H1 (cell line): ENCODE results near the gene LTBP4. TPM values are rescaled to one million over a fixed set of nuclear protein-coding genes. Genes with fewer than 3 reads are reported as not detected.

Source experiments
- CTCF ChIA-PET: fragments of 300-600 bp; sonication (Branson Sonifier 250); formaldehyde crosslinking; loops from one replicate; lab custom pipeline; 2021; ENCODE audit not compliant: partially characterized antibody; lab: Charles Lee
- POLR2A ChIA-PET: fragments of 300-600 bp; sonication (Branson Sonifier 250); formaldehyde crosslinking; loops from one replicate; lab custom pipeline; 2021; ENCODE audit warnings: inconsistent platforms; ENCODE audit not compliant: partially characterized antibody; lab: Charles Lee
- DNase-seq, 2 experiments: peaks; one replicate each; pipeline versions ENCODE4 v3.0.0 to v3.0.0-alpha.2; 2010 to 2022; ENCODE audit warnings: low spot score in 2 of 2, low read depth in 1 of 2, mixed read lengths in 1 of 2
- FAIRE-seq: peaks from 2 replicates; lab custom pipeline; 2011; peaks lifted over from hg19 to GRCh38; lab: Jason Lieb, UNC
- H2AFZ ChIP-seq: 2 replicates; pipeline ENCODE4 v1.8.1; 2012; ENCODE audit warnings: low read length, inconsistent platforms
- H2AK5ac ChIP-seq: 2 replicates; pipeline ENCODE4 v1.6.1; 2013; ENCODE audit warnings: low read depth, low read length
- H2BK120ac ChIP-seq: replicated peaks from 2 replicates; pipeline ENCODE3; 2013; ENCODE audit warnings: low read depth, low read length, inconsistent platforms
- H2BK12ac ChIP-seq: 2 replicates; pipeline ENCODE4 v1.6.1; 2013; ENCODE audit warnings: low read depth, low read length
- H2BK15ac ChIP-seq: 2 replicates; pipeline ENCODE4 v1.6.1; 2013; ENCODE audit warnings: low read length
- H2BK20ac ChIP-seq: 2 replicates; pipeline ENCODE4 v1.6.1; 2013; ENCODE audit warnings: low read length
- H2BK5ac ChIP-seq: 2 replicates; pipeline ENCODE4 v1.6.1; 2013; ENCODE audit warnings: low read depth, low read length
- H3K14ac ChIP-seq: 2 replicates; pipeline ENCODE4 v1.6.1; 2013; ENCODE audit warnings: inconsistent platforms; ENCODE audit not compliant: insufficient read length
- H3K18ac ChIP-seq: 2 replicates; pipeline ENCODE4 v1.6.1; 2013; ENCODE audit warnings: low read length; ENCODE audit errors: extremely low read depth
- H3K23ac ChIP-seq: 2 replicates; pipeline ENCODE4 v1.6.1; 2013; ENCODE audit warnings: inconsistent platforms; ENCODE audit not compliant: insufficient read length
- H3K23me2 ChIP-seq: 2 replicates; pipeline ENCODE4 v1.6.1; 2013; ENCODE audit warnings: low read depth, low read length
- H3K27ac ChIP-seq: 2 replicates; pipeline ENCODE4 v1.6.1; 2011; ENCODE audit warnings: low read depth, low read length, inconsistent platforms
- H3K27me3 ChIP-seq, 4 experiments: replicated peaks in 1 of 4; 1 replicate in 1 of 4; 2 replicates in 3 of 4; pipeline versions ENCODE4 v1.6.1 to v1.8.1; 2011 to 2013; ENCODE audit warnings: low read length in 3 of 4, mild to moderate bottlenecking in 3 of 4, inconsistent platforms in 2 of 4, mixed read lengths in 2 of 4, moderate library complexity in 1 of 4; ENCODE audit not compliant: control insufficient read depth in 3 of 4, insufficient read depth in 3 of 4; ENCODE audit errors: extremely low read depth in 1 of 4
- H3K36me3 ChIP-seq, 4 experiments: 2 replicates each; pipeline versions ENCODE4 v1.6.1 to v1.8.1; 2011 to 2013; ENCODE audit warnings: mild to moderate bottlenecking in 4 of 4, low read length in 3 of 4, moderate library complexity in 2 of 4, control low read depth in 1 of 4, inconsistent platforms in 1 of 4; ENCODE audit not compliant: insufficient read depth in 4 of 4, control insufficient read depth in 2 of 4
- H3K4ac ChIP-seq: replicated peaks from 2 replicates; pipeline ENCODE3; 2013; ENCODE audit warnings: low read length, low read depth, mixed read lengths, inconsistent platforms; ENCODE audit not compliant: insufficient read length
- H3K4me1 ChIP-seq, 4 experiments: replicated peaks in 1 of 4; 1 replicate in 1 of 4; 2 replicates in 3 of 4; pipeline versions ENCODE4 v1.6.1 to v1.8.1; 2011 to 2013; ENCODE audit warnings: low read length in 3 of 4, inconsistent platforms in 2 of 4, mixed read lengths in 1 of 4; ENCODE audit not compliant: insufficient read depth in 4 of 4, control insufficient read depth in 3 of 4
- H3K4me2 ChIP-seq, 2 experiments: 2 replicates each; pipeline versions ENCODE4 v1.6.1 to v1.8.1; 2011 to 2013; ENCODE audit warnings: low read depth in 2 of 2, low read length in 2 of 2, control low read depth in 1 of 2, inconsistent platforms in 1 of 2, mild to moderate bottlenecking in 1 of 2; ENCODE audit not compliant: insufficient read depth in 1 of 2
- H3K4me3 ChIP-seq, 4 experiments: fragments of 200-600, 300-600 bp in 1 of 4; sonication (generic), shearing (Covaris generic), sonication (Bioruptor Twin) in 1 of 4; 2 replicates each; pipeline versions ENCODE4 v1.5.1 to v1.8.1; 2011 to 2016; ENCODE audit warnings: low read length in 4 of 4, low read depth in 3 of 4, control low read depth in 2 of 4, inconsistent platforms in 2 of 4, mild to moderate bottlenecking in 2 of 4, mixed read lengths in 1 of 4, moderate library complexity in 1 of 4; ENCODE audit not compliant: insufficient read depth in 2 of 4; ENCODE audit errors: extremely low read depth in 1 of 4
- H3K56ac ChIP-seq: replicated peaks from 2 replicates; pipeline ENCODE3; 2013; ENCODE audit warnings: low read depth, mild to moderate bottlenecking, mixed read lengths, low read length, inconsistent platforms; ENCODE audit not compliant: insufficient read length
- H3K79me1 ChIP-seq: 2 replicates; pipeline ENCODE4 v1.6.1; 2013; ENCODE audit warnings: low read depth, low read length, control low read depth
- H3K79me2 ChIP-seq, 2 experiments: 2 replicates each; pipeline versions ENCODE4 v1.6.1 to v1.8.1; 2012 to 2013; ENCODE audit warnings: low read length in 2 of 2, mild to moderate bottlenecking in 2 of 2, inconsistent platforms in 1 of 2; ENCODE audit not compliant: insufficient read depth in 2 of 2, control insufficient read depth in 1 of 2
- H3K9ac ChIP-seq, 4 experiments: replicated peaks in 1 of 4; 1 replicate in 1 of 4; 2 replicates in 3 of 4; pipeline versions ENCODE4 v1.6.1 to v1.8.1; 2011 to 2013; ENCODE audit warnings: low read depth in 3 of 4, low read length in 3 of 4, control low read depth in 2 of 4, mild to moderate bottlenecking in 2 of 4, moderate library complexity in 2 of 4, inconsistent platforms in 1 of 4; ENCODE audit errors: extremely low read depth in 1 of 4
- H3K9me3 ChIP-seq, 2 experiments: 2 replicates each; pipeline versions ENCODE4 v1.6.1 to v1.8.1; 2012 to 2013; ENCODE audit warnings: mild to moderate bottlenecking in 2 of 2, moderate library complexity in 2 of 2, control low read depth in 1 of 2, inconsistent platforms in 1 of 2, low read depth in 1 of 2, low read length in 1 of 2, mixed read lengths in 1 of 2; ENCODE audit not compliant: insufficient read depth in 2 of 2
- H4K20me1 ChIP-seq, 2 experiments: replicated peaks in 1 of 2; 2 replicates each; pipeline versions ENCODE3 to v1.8.1; 2011 to 2013; ENCODE audit warnings: inconsistent platforms in 2 of 2, low read length in 2 of 2, mild to moderate bottlenecking in 1 of 2; ENCODE audit not compliant: insufficient read depth in 2 of 2, control insufficient read depth in 1 of 2
- H4K5ac ChIP-seq: 2 replicates; pipeline ENCODE4 v1.6.1; 2013; ENCODE audit warnings: low read length, low read depth, mixed read lengths, inconsistent platforms; ENCODE audit not compliant: insufficient read length
- H4K8ac ChIP-seq: 2 replicates; pipeline ENCODE4 v1.8.0; 2013; ENCODE audit warnings: mild to moderate bottlenecking, moderate library complexity, low read length, inconsistent platforms; ENCODE audit not compliant: insufficient read depth; ENCODE audit errors: extremely low read depth
- H4K91ac ChIP-seq: replicated peaks from 2 replicates; pipeline ENCODE3; 2013; ENCODE audit warnings: low read length, mixed read lengths, inconsistent platforms; ENCODE audit not compliant: insufficient read length
- BRCA1 ChIP-seq: IDR thresholded peaks from 2 replicates; pipeline ENCODE4 v1.6.1; 2012; ENCODE audit warnings: low read depth, low read length, improper control_type of control experiment
- CTBP2 ChIP-seq: IDR thresholded peaks from 2 replicates; pipeline ENCODE4 v1.7.0; 2011; ENCODE audit warnings: borderline replicate concordance, mild to moderate bottlenecking, moderate library complexity, mixed read lengths, low read length; ENCODE audit not compliant: insufficient read depth, insufficient read length
- EZH2 ChIP-seq: fragments of 200-600 bp; sonication (generic); IDR thresholded peaks from 2 replicates; pipeline ENCODE4 v1.7.1; 2012; ENCODE audit warnings: low read depth, mild to moderate bottlenecking, moderate library complexity, low read length, inconsistent platforms; ENCODE audit not compliant: severe bottlenecking
- GABPA ChIP-seq: IDR thresholded peaks from 2 replicates; pipeline ENCODE4 v1.6.1; 2011; ENCODE audit warnings: mild to moderate bottlenecking, low read length, moderate library complexity, borderline replicate concordance; ENCODE audit not compliant: insufficient read depth
- HDAC6 ChIP-seq: IDR thresholded peaks from one replicate; pipeline ENCODE4 v1.7.1; 2012; ENCODE audit warnings: low read depth, mild to moderate bottlenecking, inconsistent platforms, low read length, moderate library complexity
- WGBS, 2 experiments: shearing (Covaris generic) in 1 of 2; methylation state at CpG; one replicate each; pipeline versions ENCODE4 v1.1.6 to v1.1.7; 2013 to 2015; ENCODE audit warnings: low lambda C conversion rate in 2 of 2, mixed read lengths in 2 of 2, inconsistent platforms in 1 of 2, low coverage in 1 of 2, missing lambda C conversion rate in 1 of 2; ENCODE audit not compliant: insufficient replicate concordance in 2 of 2, insufficient coverage in 1 of 2, insufficient read length in 1 of 2; ENCODE audit errors: extremely low coverage in 1 of 2, missing lambda C conversion rate in 1 of 2; 5-methylcytosine and 5-hydroxymethylcytosine counted together
- polyA plus RNA-seq, 7 experiments: library from polyadenylated mRNA; depleted of rRNA in 3 of 7; stranded (reverse) in 5 of 7; unstranded in 2 of 7; fragments of >200 nt in 5 of 7; fragments of 200-250 nt in 2 of 7; gene quantifications; 1 replicate in 5 of 7; 2 replicates in 1 of 7; 4 replicates in 1 of 7; pipeline versions ENCODE4 v1.2.1 to v1.2.3, GENCODE V29; 2011 to 2013; ENCODE audit warnings: missing spikeins in 2 of 7, mixed read lengths in 2 of 7
- total RNA-seq: library from RNA; stranded (reverse); fragmentation: NEBNext Ultra II Directional; extraction: Animal tissue kit (Norgen Biotek cat#: 25700); gene quantifications from 2 replicates; pipeline ENCODE4 v1.2.1, GENCODE V29; 2021

The LTBP4 gene
- total and polyA plus RNA-seq, 2 of the 8 experiments (the other 6 are each of a cell fraction or from before 2014, with no cell fraction given) = 54.5 to 77.1 TPM

GRCh38 chr19:40585982-40586422 lies 15.2 kb upstream of the LTBP4 start:
- H3K4ac ChIP-seq = no peak overlapping the region
- no peak overlapping the region for H3K23ac ChIP-seq
- H3K4me1 ChIP-seq = no peaks in the 10 kb centered on the region
- no peak overlapping the region for H3K14ac ChIP-seq
- H3K18ac ChIP-seq = no peak overlapping the region
- no peak overlapping the region for H4K5ac ChIP-seq
- no peak for TF ChIP-seq HDAC6
- TF ChIP-seq GABPA = no peak
- TF ChIP-seq BRCA1 = no peak
- TF ChIP-seq EZH2 = no peak
- no peak for TF ChIP-seq CTBP2
- H3K9me3 ChIP-seq = no peaks in the 10 kb centered on the region
- no peak overlapping the region for H3K27ac ChIP-seq
- no peak overlapping the region for H2BK20ac ChIP-seq
- CTCF ChIA-PET = interaction anchor here (0.7 to 3.1 kb wide), 6 partner anchors 9 to 48 kb away, joined by 3 to 12 read pairs (median 4); no protein-coding TSS in a partner anchor
- no peak overlapping the region for H2AFZ ChIP-seq
- POLR2A ChIA-PET = interaction anchor here (1.5 kb wide), 1 partner anchor 8 kb away, joined by 4 read pairs; no protein-coding TSS in a partner anchor
- no peak overlapping the region for H3K9ac ChIP-seq
- H4K8ac ChIP-seq = no peak overlapping the region
- H2BK120ac ChIP-seq = no peak overlapping the region
- H2AK5ac ChIP-seq = no peak overlapping the region
- no peak overlapping the region for H3K4me2 ChIP-seq
- 90% methylated on average over 2 of the region's 2 CpGs; no CpG with 5 or more reads in 1 of the 2 experiments for WGBS, 2 experiments
- FAIRE-seq = no peak
- H3K36me3 ChIP-seq = peaks cover 2 to 29% (median 18%) of the 10 kb centered on the region in 4 experiments; a peak in 7 of 8 replicates
- H3K79me1 ChIP-seq = no peaks in the 10 kb centered on the region
- no peaks in the 10 kb centered on the region for H3K79me2 ChIP-seq
- DNase-seq = no peak
- no peak overlapping the region for H4K91ac ChIP-seq
- no peaks in the 10 kb centered on the region; the same call in 1 of the 2 replicates for H3K23me2 ChIP-seq
- peaks cover 0 to 7% of the 10 kb centered on the region in 2 experiments for H4K20me1 ChIP-seq
- no peak overlapping the region for H2BK15ac ChIP-seq
- no peak overlapping the region for H2BK12ac ChIP-seq
- H2BK5ac ChIP-seq = no peak overlapping the region
- no peak overlapping the region for H3K56ac ChIP-seq
- no peak overlapping the region for H3K4me3 ChIP-seq
- H3K27me3 ChIP-seq = no peaks in the 10 kb centered on the region
